Effector memory CD4-positive, alpha-beta T cell (primary cell): ENCODE results near the gene BTAF1.
"Not testable (repeated sequence)": the region's sequence is repeated elsewhere in the genome, so short reads cannot be mapped to it uniquely, and the experiment has no call there.

Experiments
- DNase-seq, 3 donors: peaks; one replicate each; pipeline ENCODE4 v3.0.0-alpha.2; 2020
- H3K27ac ChIP-seq: 2 replicates; pipeline ENCODE4 v1.7.0; 2013; ENCODE audit warnings: mild to moderate bottlenecking, low read length, moderate library complexity; ENCODE audit not compliant: insufficient read depth, poor library complexity, severe bottlenecking
- H3K27me3 ChIP-seq: replicated peaks from 2 replicates; pipeline ENCODE4 v1.7.0; 2013; ENCODE audit warnings: mild to moderate bottlenecking, low read length; ENCODE audit not compliant: insufficient read depth, control insufficient read depth, poor library complexity, severe bottlenecking
- H3K36me3 ChIP-seq: 2 replicates; pipeline ENCODE4 v1.7.0; 2013; ENCODE audit warnings: mild to moderate bottlenecking, low read length, moderate library complexity; ENCODE audit not compliant: control insufficient read depth, insufficient read depth
- H3K4me1 ChIP-seq: 2 replicates; pipeline ENCODE4 v1.7.0; 2013; ENCODE audit warnings: low read length, mild to moderate bottlenecking; ENCODE audit not compliant: control insufficient read depth, insufficient read depth, poor library complexity, severe bottlenecking
- H3K4me3 ChIP-seq: 2 replicates; pipeline ENCODE4 v1.7.0; 2013; ENCODE audit warnings: low read length, low read depth, mild to moderate bottlenecking; ENCODE audit not compliant: insufficient read depth, poor library complexity, severe bottlenecking
- H3K9me3 ChIP-seq: 2 replicates; pipeline ENCODE4 v1.7.0; 2013; ENCODE audit warnings: mild to moderate bottlenecking, low read length, moderate library complexity; ENCODE audit not compliant: control insufficient read depth

The BTAF1 gene

GRCh38 chr10:91887272-91888076, 36.1 kb upstream of the BTAF1 start:
- Histone ChIP-seq H3K4me1 (no peaks in the 10 kb centered on the region), H3K27me3 (peaks cover 5% of the 10 kb centered on the region), H3K4me3 (peak overlapping the region; percentile 70), H3K9me3 (no peaks in the 10 kb centered on the region), H3K27ac (no peak overlapping the region), H3K36me3 (no peaks in the 10 kb centered on the region)
- no peak for DNase-seq

- H3K27ac ChIP-seq: no peak overlapping the region
- no peak for DNase-seq
- no peaks in the 10 kb centered on the region for H3K36me3 ChIP-seq
- H3K9me3 ChIP-seq: no peaks in the 10 kb centered on the region
- no peaks in the 10 kb centered on the region for H3K4me1 ChIP-seq
- no peak overlapping the region for H3K4me3 ChIP-seq
- H3K27me3 ChIP-seq: peaks cover 5% of the 10 kb centered on the region
Measured at GRCh38 chr10:91891125-91892001, 32.2 kb upstream of the BTAF1 start.

GRCh38 chr10:91893051-91893450, 30.5 kb upstream of the BTAF1 start:
- Histone ChIP-seq H3K27me3 (no peaks in the 10 kb centered on the region), H3K27ac (no peak overlapping the region), H3K4me3 (no peak overlapping the region), H3K36me3 (no peaks in the 10 kb centered on the region), H3K9me3 (no peaks in the 10 kb centered on the region), H3K4me1 (no peaks in the 10 kb centered on the region)
- no peak for DNase-seq

GRCh38 chr10:91894261-91894685, 29.3 kb upstream of the BTAF1 start:
- H3K4me1 ChIP-seq, H3K36me3 ChIP-seq, H3K4me3 ChIP-seq, H3K27ac ChIP-seq, DNase-seq, H3K9me3 ChIP-seq, H3K27me3 ChIP-seq: not testable (repeated sequence)

GRCh38 chr10:91896212-91896756, 27.3 kb upstream of the BTAF1 start:
- no peaks in the 10 kb centered on the region for H3K36me3 ChIP-seq
- H3K4me3 ChIP-seq: no peak overlapping the region
- no peaks in the 10 kb centered on the region for H3K9me3 ChIP-seq
- DNase-seq: no peak
- H3K4me1 ChIP-seq: no peaks in the 10 kb centered on the region
- H3K27me3 ChIP-seq: no peaks in the 10 kb centered on the region
- H3K27ac ChIP-seq: no peak overlapping the region

- DNase-seq: no peak
- no peaks in the 10 kb centered on the region for H3K4me1 ChIP-seq
- no peaks in the 10 kb centered on the region for H3K27me3 ChIP-seq
- no peaks in the 10 kb centered on the region for H3K9me3 ChIP-seq
- no peak overlapping the region for H3K4me3 ChIP-seq
- no peak overlapping the region for H3K27ac ChIP-seq
- H3K36me3 ChIP-seq: no peaks in the 10 kb centered on the region
Measured at GRCh38 chr10:91897421-91897820, 26.1 kb upstream of the BTAF1 start.

GRCh38 chr10:91901784-91902677, 21.5 kb upstream of the BTAF1 start:
- Histone ChIP-seq H3K4me3 (no peak overlapping the region), H3K9me3 (no peaks in the 10 kb centered on the region), H3K4me1 (no peaks in the 10 kb centered on the region), H3K27ac (no peak overlapping the region), H3K36me3 (no peaks in the 10 kb centered on the region), H3K27me3 (no peaks in the 10 kb centered on the region)
- no peak for DNase-seq

- no peak for DNase-seq
- Histone ChIP-seq H3K36me3 (no peaks in the 10 kb centered on the region), H3K27me3 (no peaks in the 10 kb centered on the region), H3K4me3 (no peak overlapping the region), H3K9me3 (no peaks in the 10 kb centered on the region), H3K4me1 (peaks cover 13% of the 10 kb centered on the region), H3K27ac (no peak overlapping the region)
Measured at GRCh38 chr10:91907033-91907594, 16.5 kb upstream of the BTAF1 start.

- no peaks in the 10 kb centered on the region for H3K27me3 ChIP-seq
- H3K9me3 ChIP-seq: no peaks in the 10 kb centered on the region
- H3K4me3 ChIP-seq: peak overlapping the region; percentile 77
- H3K4me1 ChIP-seq: peaks cover 13% of the 10 kb centered on the region
- H3K36me3 ChIP-seq: no peaks in the 10 kb centered on the region
- peak overlapping the region; percentile 50 for H3K27ac ChIP-seq
- no peak for DNase-seq
Measured at GRCh38 chr10:91907914-91908336, 15.6 kb upstream of the BTAF1 start.
